GM12878 (cell line): ENCODE results near the gene SLC12A7. TPM values are rescaled to one million over a fixed set of nuclear protein-coding genes. Genes with fewer than 3 reads are reported as not detected.

Source experiments
- ATAC-seq: fragments of 200-7000 bp; cut with Tn5 transposase; 3 replicates; pipeline ENCODE4 v1.9.1; 2020; ENCODE audit warnings: mild to moderate bottlenecking, moderate library complexity
- BruUV-seq: library from RNA; stranded (reverse); fragments of 400-500 nt; replicated peaks from 2 replicates; lab custom pipeline; 2021; lab: Mats Ljungman, UMichigan
- CTCF ChIA-PET: fragments of 300-600 bp; sonication (Branson Sonifier 250); formaldehyde crosslinking; extraction: SDS; loops from one replicate; lab custom pipeline; 2021; ENCODE audit warnings: inconsistent platforms; lab: Yijun Ruan, JAX
- POLR2A ChIA-PET: fragments of 350-600 bp; formaldehyde crosslinking; extraction: SDS; loops from one replicate; lab custom pipeline; 2021; ENCODE audit warnings: inconsistent platforms; lab: Charles Lee
- RAD21 ChIA-PET: fragments of 300-600 bp; sonication (Branson Sonifier 250); formaldehyde crosslinking; loops from one replicate; lab custom pipeline; 2023; ENCODE audit warnings: antibody characterized with exemption; ENCODE audit not compliant: unreplicated experiment; lab: Charles Lee
- SMC1A ChIA-PET: fragments of 300-600 bp; sonication (Branson Sonifier 250); formaldehyde crosslinking; loops from one replicate; lab custom pipeline; 2023; ENCODE audit not compliant: unreplicated experiment, uncharacterized antibody; lab: Charles Lee
- DNase-seq: peaks from one replicate; pipeline ENCODE4 v3.0.0-alpha.2; 2011; ENCODE audit warnings: low read depth, low spot score
- FAIRE-seq: peaks from 3 replicates; lab custom pipeline; 2011; peaks lifted over from hg19 to GRCh38; lab: Jason Lieb, UNC
- H2AFZ ChIP-seq: 2 replicates; pipeline ENCODE4 v1.6.0; 2011; ENCODE audit warnings: low read depth, low read length, control low read depth; ENCODE audit not compliant: control insufficient read depth
- H3K27ac ChIP-seq: 2 replicates; pipeline ENCODE4 v1.5.1; 2011; ENCODE audit warnings: control low read depth; ENCODE audit not compliant: control insufficient read depth, insufficient read depth
- H3K27me3 ChIP-seq, 2 experiments: replicated peaks in 1 of 2; 2 replicates each; pipeline versions ENCODE4 v1.6.0 to v1.6.1; 2011; ENCODE audit warnings: low read length in 1 of 2; ENCODE audit not compliant: control insufficient read depth in 2 of 2, insufficient read depth in 2 of 2
- H3K36me3 ChIP-seq, 2 experiments: 2 replicates each; pipeline ENCODE4 v1.5.1; 2011; ENCODE audit warnings: low read length in 1 of 2; ENCODE audit not compliant: control insufficient read depth in 2 of 2, insufficient read depth in 2 of 2
- H3K4me1 ChIP-seq: 2 replicates; pipeline ENCODE4 v1.6.1; 2011; ENCODE audit warnings: mild to moderate bottlenecking, low read length, moderate library complexity, mixed read lengths; ENCODE audit not compliant: control insufficient read depth, insufficient read depth
- H3K4me2 ChIP-seq: 2 replicates; pipeline ENCODE4 v1.6.0; 2011; ENCODE audit warnings: control low read depth; ENCODE audit not compliant: control insufficient read depth, insufficient read depth
- H3K4me3 ChIP-seq: fragments of 200-600 bp; sonication (generic); 2 replicates; pipeline ENCODE4 v1.5.1; 2016
- H3K79me2 ChIP-seq: 2 replicates; pipeline ENCODE4 v1.6.0; 2011; ENCODE audit warnings: low read length; ENCODE audit not compliant: control insufficient read depth, insufficient read depth
- H3K9ac ChIP-seq: 2 replicates; pipeline ENCODE4 v1.8.0; 2011; ENCODE audit warnings: low read length, control low read depth, mixed read lengths; ENCODE audit not compliant: control insufficient read depth, insufficient read depth
- H3K9me3 ChIP-seq: replicated peaks from 3 replicates; pipeline ENCODE4 v1.5.1; 2011; ENCODE audit warnings: mild to moderate bottlenecking, low read length; ENCODE audit not compliant: control insufficient read depth, insufficient read depth
- H4K20me1 ChIP-seq: 2 replicates; pipeline ENCODE4 v1.6.0; 2011; ENCODE audit not compliant: control insufficient read depth, insufficient read depth
- HDAC6 ChIP-seq: fragments of 200-600 bp; sonication (generic); IDR thresholded peaks from one replicate; pipeline ENCODE4 v1.8.0; 2017; ENCODE audit warnings: antibody characterized with exemption; ENCODE audit not compliant: unreplicated experiment
- MTA3 ChIP-seq: IDR thresholded peaks from 2 replicates; pipeline ENCODE4 v1.6.1; 2012; ENCODE audit warnings: low read length, inconsistent platforms, borderline replicate concordance
- ZNF217 ChIP-seq: fragments of 450-650 bp; IDR thresholded peaks from 2 replicates; pipeline ENCODE4 v1.6.1; 2017; ENCODE audit warnings: antibody characterized with exemption, mild to moderate bottlenecking
- WGBS: methylation state at CpG from one replicate; pipeline ENCODE4 v1.1.6; 2016; ENCODE audit warnings: low lambda C conversion rate; ENCODE audit not compliant: insufficient replicate concordance, insufficient coverage; ENCODE audit errors: missing lambda C conversion rate; 5-methylcytosine and 5-hydroxymethylcytosine counted together
- in situ Hi-C: fragments of 300-500 bp; cut with MboI; formaldehyde crosslinking; loops from 9 replicates; pipeline ENCODE4 v1.14.3; 2018; ENCODE audit warnings: mixed read lengths
- intact Hi-C: fragments of 100-400 bp; cut with micrococcal nuclease; formaldehyde crosslinking; loops from one replicate; pipeline ENCODE4 v1.14.2; 2022; ENCODE audit not compliant: unreplicated experiment
- polyA plus RNA-seq, 11 experiments: library from polyadenylated mRNA; depleted of rRNA in 4 of 11; unstranded in 6 of 11; stranded (reverse) in 5 of 11; fragments of >200 nt; fragmentation: Nextera tagmentation in 4 of 11; fragmentation: Illumina TruSeq in 1 of 11; extraction: Ambion mirVana in 4 of 11; extraction: Trizol in 1 of 11; gene quantifications; 1 replicate in 1 of 11; 2 replicates in 10 of 11; pipeline versions ENCODE4 v1.2.1 to v1.2.3, GENCODE V29; 2011 to 2016; ENCODE audit warnings: inconsistent platforms in 2 of 11, missing spikeins in 2 of 11, low read depth in 1 of 11
- total RNA-seq, 4 experiments: library from RNA; depleted of rRNA in 3 of 4; stranded (reverse); fragments of >200 nt in 3 of 4; fragmentation: Illumina TruSeq in 1 of 4; extraction: Trizol in 1 of 4; gene quantifications; 2 replicates each; pipeline versions ENCODE4 v1.2.1 to v1.2.3, GENCODE V29; 2013 to 2021

Gene SLC12A7
- total and polyA plus RNA-seq, 10 of the 15 experiments (the other 5 are each of a cell fraction or from before 2014, with no cell fraction given): 0.10 to 10.0 (median 2.9) TPM

DNA sequence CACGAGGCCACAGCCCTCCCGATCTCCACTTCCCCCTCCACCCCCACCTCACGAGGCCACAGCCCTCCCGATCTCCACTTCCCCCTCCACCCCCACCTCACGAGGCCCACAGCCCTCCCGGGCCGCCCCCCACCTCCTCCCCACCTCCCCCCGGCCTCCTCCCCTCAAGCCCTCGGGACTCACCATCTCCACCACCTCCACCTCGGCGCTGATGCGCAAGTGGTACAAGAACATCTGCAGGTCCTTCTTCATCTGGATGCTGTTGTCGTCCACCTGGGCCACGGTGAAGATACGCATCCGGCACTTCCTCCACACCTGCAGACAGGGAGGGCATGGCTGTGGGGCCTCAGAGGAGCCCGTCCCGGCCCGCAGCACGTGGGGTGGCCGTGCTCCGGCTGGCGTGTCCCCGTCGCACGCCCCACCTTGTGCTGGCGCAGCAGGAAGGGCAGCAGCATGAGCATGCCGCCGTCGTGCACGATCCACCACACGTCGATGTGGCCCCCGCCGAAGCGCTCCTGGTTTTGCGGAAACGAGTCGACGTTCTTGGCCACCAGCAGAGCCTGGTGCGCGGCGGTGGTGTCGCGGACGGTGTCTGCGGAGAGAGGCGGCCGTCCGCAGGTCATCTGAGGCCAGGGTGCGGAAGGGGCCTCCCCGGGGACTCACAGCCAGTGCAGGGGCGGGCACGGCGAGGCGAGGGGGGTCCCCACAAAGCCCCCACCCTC is 48.0 kb downstream of the SLC12A7 start:
- WGBS: 89% methylated on average over 37 of the region's 56 CpGs
- no peak for ATAC-seq
- no TSS peak for BruUV-seq
- no peak for TF ChIP-seq MTA3
- no peak overlapping the region for H3K4me3 ChIP-seq
- ChIA-PET CTCF (no interaction called here), SMC1A (no interaction called here), POLR2A (no interaction called here), RAD21 (no interaction called here)
- FAIRE-seq: no peak
- in situ Hi-C loops (no loop called here), intact Hi-C loops (no loop called here)
- no peaks in the 10 kb centered on the region for H3K9me3 ChIP-seq
- no peaks in the 10 kb centered on the region for H3K27me3 ChIP-seq
- no peaks in the 10 kb centered on the region for H4K20me1 ChIP-seq
- H3K27ac ChIP-seq: no peak overlapping the region
- no peak overlapping the region for H3K4me2 ChIP-seq
- no peak for DNase-seq
- H2AFZ ChIP-seq: no peak overlapping the region
- H3K9ac ChIP-seq: no peak overlapping the region
- H3K36me3 ChIP-seq: no peaks in the 10 kb centered on the region; a peak in 1 of 4 replicates
- no peaks in the 10 kb centered on the region for H3K4me1 ChIP-seq
- no peaks in the 10 kb centered on the region for H3K79me2 ChIP-seq

DNA sequence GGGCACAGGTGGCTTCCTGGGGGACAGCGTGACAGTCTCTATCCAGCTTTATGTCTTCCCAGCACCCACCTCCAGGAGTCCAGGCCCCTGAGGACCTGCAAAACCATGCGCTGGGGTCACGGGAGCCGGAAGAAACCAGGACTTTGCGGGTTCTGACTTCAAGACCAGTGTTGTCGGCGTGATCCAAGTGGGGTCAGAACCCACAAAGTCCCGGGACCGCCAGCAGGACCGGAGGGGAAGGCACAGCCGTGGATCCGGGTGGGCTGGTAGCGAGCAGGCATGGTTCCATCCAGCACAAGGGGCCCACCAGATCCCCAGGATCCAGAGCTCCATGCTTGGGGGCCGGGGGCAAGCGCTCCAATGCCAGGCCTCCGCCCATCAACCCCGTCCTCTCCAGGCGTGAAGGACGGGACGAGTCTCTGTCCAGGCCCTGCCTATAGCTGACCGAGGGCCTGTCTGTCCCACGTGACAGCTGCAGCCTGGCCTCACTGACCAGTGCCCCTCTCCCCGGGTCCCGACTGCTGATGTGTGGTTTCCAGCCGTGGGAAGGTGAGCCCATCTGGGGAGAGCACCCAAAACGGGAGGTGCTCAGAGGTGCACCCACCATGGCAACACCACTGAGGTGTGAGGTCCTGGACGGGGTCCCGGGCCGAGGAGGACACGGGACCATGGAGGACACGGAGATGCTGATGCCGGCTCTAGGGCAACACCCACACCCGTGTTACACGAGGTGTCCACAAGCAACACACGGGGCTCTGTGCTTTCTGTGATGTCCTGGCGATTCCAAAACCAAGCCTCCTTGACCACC is 48.9 kb downstream of the SLC12A7 start:
- Histone ChIP-seq H3K4me1 (no peaks in the 10 kb centered on the region), H3K27ac (no peak overlapping the region), H3K4me2 (no peak overlapping the region), H3K27me3 (no peaks in the 10 kb centered on the region), H3K9ac (no peak overlapping the region), H3K79me2 (no peaks in the 10 kb centered on the region), H3K9me3 (no peaks in the 10 kb centered on the region), H2AFZ (no peak overlapping the region), H4K20me1 (no peaks in the 10 kb centered on the region), H3K4me3 (no peak overlapping the region), H3K36me3 (no peaks in the 10 kb centered on the region; a peak in 1 of 4 replicates)
- in situ Hi-C loops (no loop called here), intact Hi-C loops (no loop called here)
- FAIRE-seq: no peak
- no peak for DNase-seq
- RAD21 ChIA-PET: no interaction called here
- BruUV-seq: no TSS peak
- TF ChIP-seq ZNF217 (no peak), HDAC6 (no peak)
- ATAC-seq: no peak
- SMC1A ChIA-PET: no interaction called here
- CTCF ChIA-PET: no interaction called here
- 54% methylated on average over 34 of the region's 36 CpGs for WGBS
- POLR2A ChIA-PET: no interaction called here
